ENCODE measurements around the gene TERF2IP. TPM values are rescaled to one million over a fixed set of nuclear protein-coding genes. Genes with fewer than 3 reads are reported as not detected.

Gene TERF2IP
- total and polyA plus RNA-seq, 2 of the 13 experiments (the other 11 are each of a cell fraction or from before 2014, with no cell fraction given): 26.4 to 50.2 TPM

- TF ChIP-seq, protein P1, sequence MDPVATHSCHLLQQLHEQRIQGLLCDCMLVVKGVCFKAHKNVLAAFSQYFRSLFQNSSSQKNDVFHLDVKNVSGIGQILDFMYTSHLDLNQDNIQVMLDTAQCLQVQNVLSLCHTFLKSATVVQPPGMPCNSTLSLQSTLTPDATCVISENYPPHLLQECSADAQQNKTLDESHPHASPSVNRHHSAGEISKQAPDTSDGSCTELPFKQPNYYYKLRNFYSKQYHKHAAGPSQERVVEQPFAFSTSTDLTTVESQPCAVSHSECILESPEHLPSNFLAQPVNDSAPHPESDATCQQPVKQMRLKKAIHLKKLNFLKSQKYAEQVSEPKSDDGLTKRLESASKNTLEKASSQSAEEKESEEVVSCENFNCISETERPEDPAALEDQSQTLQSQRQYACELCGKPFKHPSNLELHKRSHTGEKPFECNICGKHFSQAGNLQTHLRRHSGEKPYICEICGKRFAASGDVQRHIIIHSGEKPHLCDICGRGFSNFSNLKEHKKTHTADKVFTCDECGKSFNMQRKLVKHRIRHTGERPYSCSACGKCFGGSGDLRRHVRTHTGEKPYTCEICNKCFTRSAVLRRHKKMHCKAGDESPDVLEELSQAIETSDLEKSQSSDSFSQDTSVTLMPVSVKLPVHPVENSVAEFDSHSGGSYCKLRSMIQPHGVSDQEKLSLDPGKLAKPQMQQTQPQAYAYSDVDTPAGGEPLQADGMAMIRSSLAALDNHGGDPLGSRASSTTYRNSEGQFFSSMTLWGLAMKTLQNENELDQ (CRISPR knock-in tag; IDR thresholded peaks at IDR 0.05; ENCODE audit: borderline replicate concordance): peak; percentile 77; the same call in 1 of the 2 replicates
- TF ChIP-seq MZF1 (CRISPR knock-in tag; IDR thresholded peaks at IDR 0.05; ENCODE audit: borderline replicate concordance): no peak
- no peak for TF ChIP-seq ZNF33B (CRISPR knock-in tag; IDR thresholded peaks at IDR 0.05)
- TF ChIP-seq, protein P2, sequence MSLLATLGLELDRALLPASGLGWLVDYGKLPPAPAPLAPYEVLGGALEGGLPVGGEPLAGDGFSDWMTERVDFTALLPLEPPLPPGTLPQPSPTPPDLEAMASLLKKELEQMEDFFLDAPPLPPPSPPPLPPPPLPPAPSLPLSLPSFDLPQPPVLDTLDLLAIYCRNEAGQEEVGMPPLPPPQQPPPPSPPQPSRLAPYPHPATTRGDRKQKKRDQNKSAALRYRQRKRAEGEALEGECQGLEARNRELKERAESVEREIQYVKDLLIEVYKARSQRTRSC (CRISPR knock-in tag; IDR thresholded peaks at IDR 0.05; ENCODE audit: low read depth): no peak
- TF ChIP-seq SP4 (CRISPR knock-in tag; IDR thresholded peaks at IDR 0.05): peak; percentile 77; the same call in 1 of the 2 replicates
- TF ChIP-seq DR1 (CRISPR knock-in tag; IDR thresholded peaks at IDR 0.05): no peak
- no peak for TF ChIP-seq ZNF652 (CRISPR knock-in tag; IDR thresholded peaks at IDR 0.05; ENCODE audit: borderline replicate concordance, low read depth)
- TF ChIP-seq YY1 (IDR thresholded peaks at IDR 0.05; ENCODE audit: insufficient read depth, insufficient replicate concordance, low read depth, low read length): peak; percentile 62
- peak; percentile 37; the same call in 1 of the 2 replicates for TF ChIP-seq CEBPG (CRISPR knock-in tag; IDR thresholded peaks at IDR 0.05)
- peak; percentile 100; the same call in 2 of the 3 replicates for TF ChIP-seq MXI1 (IDR thresholded peaks at IDR 0.05; ENCODE audit: borderline replicate concordance, low read depth, low read length)
- TF ChIP-seq ZNF317 (CRISPR knock-in tag; IDR thresholded peaks at IDR 0.05): peak; percentile 70
- TF ChIP-seq DBP (CRISPR knock-in tag; IDR thresholded peaks at IDR 0.05; ENCODE audit: not compliant biosample characterization): no peak
- TF ChIP-seq ZBTB3 (CRISPR knock-in tag; IDR thresholded peaks at IDR 0.05; ENCODE audit: borderline replicate concordance, low read depth): no peak
- TF ChIP-seq SNAPC2 (CRISPR knock-in tag; IDR thresholded peaks at IDR 0.05): no peak
- TF ChIP-seq ZNF713 (CRISPR knock-in tag; IDR thresholded peaks at IDR 0.05): no peak
- TF ChIP-seq ZNF446 (CRISPR knock-in tag; IDR thresholded peaks at IDR 0.05): peak; percentile 70; the same call in 1 of the 2 replicates
- no peak for TF ChIP-seq ZNF235 (CRISPR knock-in tag; IDR thresholded peaks at IDR 0.05; ENCODE audit: borderline replicate concordance)
- TF ChIP-seq, protein P3, sequence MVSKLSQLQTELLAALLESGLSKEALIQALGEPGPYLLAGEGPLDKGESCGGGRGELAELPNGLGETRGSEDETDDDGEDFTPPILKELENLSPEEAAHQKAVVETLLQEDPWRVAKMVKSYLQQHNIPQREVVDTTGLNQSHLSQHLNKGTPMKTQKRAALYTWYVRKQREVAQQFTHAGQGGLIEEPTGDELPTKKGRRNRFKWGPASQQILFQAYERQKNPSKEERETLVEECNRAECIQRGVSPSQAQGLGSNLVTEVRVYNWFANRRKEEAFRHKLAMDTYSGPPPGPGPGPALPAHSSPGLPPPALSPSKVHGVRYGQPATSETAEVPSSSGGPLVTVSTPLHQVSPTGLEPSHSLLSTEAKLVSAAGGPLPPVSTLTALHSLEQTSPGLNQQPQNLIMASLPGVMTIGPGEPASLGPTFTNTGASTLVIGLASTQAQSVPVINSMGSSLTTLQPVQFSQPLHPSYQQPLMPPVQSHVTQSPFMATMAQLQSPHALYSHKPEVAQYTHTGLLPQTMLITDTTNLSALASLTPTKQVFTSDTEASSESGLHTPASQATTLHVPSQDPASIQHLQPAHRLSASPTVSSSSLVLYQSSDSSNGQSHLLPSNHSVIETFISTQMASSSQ (IDR thresholded peaks at IDR 0.05; ENCODE audit: low read depth): no peak
- TF ChIP-seq, protein P3 (CRISPR knock-in tag; IDR thresholded peaks at IDR 0.05; ENCODE audit: borderline replicate concordance): peak; percentile 63; the same call in 1 of the 2 replicates
Observed at GRCh38 chr16:75622761-75623605, 24.6 kb upstream of the TERF2IP start, which contains the start of gene ADAT1 (continued).

Measured in HepG2 (cell line).